WTC11 (cell line): Measurements from ENCODE around the gene STK10. TPM values are rescaled to one million over a fixed set of nuclear protein-coding genes. Genes with fewer than 3 reads are reported as not detected.
"Not testable (repeated sequence)": the region's sequence is repeated elsewhere in the genome, so short reads cannot be mapped to it uniquely, and the experiment has no call there.

ENCODE experiments used
- ATAC-seq: fragments of 200-7000 bp; cut with Tn5 transposase; 2 replicates; pipeline ENCODE4 v1.10.0; 2021; ENCODE audit warnings: mild to moderate bottlenecking, moderate library complexity
- CTCF ChIA-PET: fragments of 300-600 bp; sonication (Branson Sonifier 250); formaldehyde crosslinking; loops from one replicate; lab custom pipeline; 2021; ENCODE audit warnings: antibody characterized with exemption; lab: Charles Lee
- POLR2A ChIA-PET: fragments of 350-600 bp; sonication (Branson Sonifier 250); formaldehyde crosslinking; loops from one replicate; lab custom pipeline; 2021; ENCODE audit warnings: antibody characterized with exemption; lab: Charles Lee
- DNase-seq: peaks from one replicate; pipeline ENCODE4 v3.0.0; 2021; ENCODE audit warnings: low spot score
- H3K27ac Mint-ChIP-seq: 2 replicates; pipeline ENCODE4 v1.8.0; 2021; ENCODE audit warnings: mixed read lengths
- H3K27me3 Mint-ChIP-seq: 2 replicates; pipeline ENCODE4 v1.8.0; 2021; ENCODE audit warnings: low read depth, mild to moderate bottlenecking, moderate library complexity, mixed read lengths
- H3K36me3 Mint-ChIP-seq: 2 replicates; pipeline ENCODE4 v1.8.0; 2021; ENCODE audit warnings: mixed read lengths
- H3K4me1 Mint-ChIP-seq: 2 replicates; pipeline ENCODE4 v1.8.0; 2022; ENCODE audit warnings: mixed read lengths
- H3K4me3 Mint-ChIP-seq: 2 replicates; pipeline ENCODE4 v1.8.0; 2021; ENCODE audit warnings: mild to moderate bottlenecking, moderate library complexity, mixed read lengths
- H3K9me3 Mint-ChIP-seq: 2 replicates; pipeline ENCODE4 v1.8.0; 2021; ENCODE audit warnings: mixed read lengths
- CREM ChIP-seq: sonication (generic); formaldehyde crosslinking; IDR thresholded peaks from 2 replicates; pipeline ENCODE4 v1.8.1; 2022; ENCODE audit warnings: mild to moderate bottlenecking, missing genetic modification reagents, moderate library complexity
- ESRRA ChIP-seq: sonication (generic); formaldehyde crosslinking; IDR thresholded peaks from 2 replicates; pipeline ENCODE4 v1.8.1; 2022; ENCODE audit warnings: mild to moderate bottlenecking, missing genetic modification reagents, borderline replicate concordance
- ETV6 ChIP-seq: sonication (generic); formaldehyde crosslinking; IDR thresholded peaks from 2 replicates; pipeline ENCODE4 v1.8.1; 2022; ENCODE audit warnings: mild to moderate bottlenecking, missing genetic modification reagents
- FOXK1 ChIP-seq: sonication (generic); formaldehyde crosslinking; IDR thresholded peaks from 2 replicates; pipeline ENCODE4 v1.8.0; 2022; ENCODE audit warnings: mild to moderate bottlenecking, moderate library complexity, missing genetic modification reagents
- GABPB1 ChIP-seq: sonication (generic); formaldehyde crosslinking; IDR thresholded peaks from 2 replicates; pipeline ENCODE4 v1.8.1; 2023; ENCODE audit warnings: mild to moderate bottlenecking, missing genetic modification reagents
- IRF2 ChIP-seq: sonication (generic); formaldehyde crosslinking; IDR thresholded peaks from 2 replicates; pipeline ENCODE4 v1.8.0; 2022; ENCODE audit warnings: low read depth, missing genetic modification reagents, borderline replicate concordance
- KAT7 ChIP-seq: sonication (generic); formaldehyde crosslinking; IDR thresholded peaks from 2 replicates; pipeline ENCODE4 v1.8.1; 2023; ENCODE audit warnings: missing genetic modification reagents, mild to moderate bottlenecking, borderline replicate concordance
- MYBL2 ChIP-seq: sonication (generic); formaldehyde crosslinking; IDR thresholded peaks from 2 replicates; pipeline ENCODE4 v1.8.1; 2023; ENCODE audit warnings: mild to moderate bottlenecking, moderate library complexity, missing genetic modification reagents
- NFATC4 ChIP-seq: fragments of 250-450 bp; sonication (Bioruptor Pico); IDR thresholded peaks from 2 replicates; pipeline ENCODE4 v1.9.0; 2021; ENCODE audit warnings: mild to moderate bottlenecking
- NFE2L1 ChIP-seq: sonication (generic); formaldehyde crosslinking; IDR thresholded peaks from 2 replicates; pipeline ENCODE4 v1.8.1; 2023; ENCODE audit warnings: missing genetic modification reagents
- NR2C2 ChIP-seq: sonication (generic); formaldehyde crosslinking; IDR thresholded peaks from 2 replicates; pipeline ENCODE4 v1.8.0; 2022; ENCODE audit warnings: mild to moderate bottlenecking, missing genetic modification reagents
- OVOL2 ChIP-seq: fragments of 250-450 bp; sonication (Bioruptor Pico); IDR thresholded peaks from 2 replicates; pipeline ENCODE4 v1.9.0; 2021; ENCODE audit warnings: mild to moderate bottlenecking, borderline replicate concordance
- RELA ChIP-seq: sonication (generic); formaldehyde crosslinking; IDR thresholded peaks from 2 replicates; pipeline ENCODE4 v1.8.1; 2022; ENCODE audit warnings: missing genetic modification reagents, mild to moderate bottlenecking, borderline replicate concordance
- SMAD3 ChIP-seq: sonication (generic); formaldehyde crosslinking; IDR thresholded peaks from 2 replicates; pipeline ENCODE4 v1.8.0; 2022; ENCODE audit warnings: missing genetic modification reagents, mild to moderate bottlenecking, borderline replicate concordance
- ZNF138 ChIP-seq: sonication (generic); formaldehyde crosslinking; conservative IDR thresholded peaks from 2 replicates; pipeline ENCODE4 v1.8.1; 2022; ENCODE audit warnings: mild to moderate bottlenecking, moderate library complexity, missing genetic modification reagents
- ZNF219 ChIP-seq: sonication (generic); formaldehyde crosslinking; IDR thresholded peaks from 2 replicates; pipeline ENCODE4 v1.8.0; 2023; ENCODE audit warnings: missing genetic modification reagents, mild to moderate bottlenecking, borderline replicate concordance
- ZNF232 ChIP-seq: sonication (generic); formaldehyde crosslinking; IDR thresholded peaks from 2 replicates; pipeline ENCODE4 v1.8.0; 2022; ENCODE audit warnings: mild to moderate bottlenecking, missing genetic modification reagents
- total RNA-seq: library from RNA; stranded (reverse); gene quantifications from 3 replicates; pipeline ENCODE4 v1.2.3, GENCODE V29; 2021
- TF ChIP-seq, protein P1 (sequence below): fragments of 250-450 bp; sonication (Bioruptor Pico); IDR thresholded peaks from 2 replicates; pipeline ENCODE4 v1.9.0; 2021; ENCODE audit warnings: moderate library complexity, mild to moderate bottlenecking, inconsistent platforms, borderline replicate concordance
- TF ChIP-seq, protein P2 (sequence below): sonication (generic); formaldehyde crosslinking; conservative IDR thresholded peaks from 2 replicates; pipeline ENCODE4 v1.8.1; 2022; ENCODE audit warnings: mild to moderate bottlenecking, missing genetic modification reagents
- TF ChIP-seq, protein P3 (sequence below): sonication (generic); formaldehyde crosslinking; IDR thresholded peaks from 2 replicates; pipeline ENCODE4 v1.8.0; 2022; ENCODE audit warnings: mild to moderate bottlenecking, missing genetic modification reagents
- TF ChIP-seq, protein P4 (sequence below): fragments of 250-450 bp; sonication (Bioruptor Pico); IDR thresholded peaks from 2 replicates; pipeline ENCODE4 v1.9.0; 2021; ENCODE audit warnings: mild to moderate bottlenecking
- TF ChIP-seq, protein P5 (sequence below): fragments of 250-450 bp; sonication (Bioruptor Pico); conservative IDR thresholded peaks from 2 replicates; pipeline ENCODE4 v1.9.0; 2021; ENCODE audit warnings: mild to moderate bottlenecking
- TF ChIP-seq, protein P6 (sequence below): sonication (generic); formaldehyde crosslinking; IDR thresholded peaks from 2 replicates; pipeline ENCODE4 v1.8.1; 2023; ENCODE audit warnings: mild to moderate bottlenecking, missing genetic modification reagents, borderline replicate concordance

STK10 gene
- total RNA-seq, 1 experiment from 2014 or later: 20.5 TPM

DNA sequence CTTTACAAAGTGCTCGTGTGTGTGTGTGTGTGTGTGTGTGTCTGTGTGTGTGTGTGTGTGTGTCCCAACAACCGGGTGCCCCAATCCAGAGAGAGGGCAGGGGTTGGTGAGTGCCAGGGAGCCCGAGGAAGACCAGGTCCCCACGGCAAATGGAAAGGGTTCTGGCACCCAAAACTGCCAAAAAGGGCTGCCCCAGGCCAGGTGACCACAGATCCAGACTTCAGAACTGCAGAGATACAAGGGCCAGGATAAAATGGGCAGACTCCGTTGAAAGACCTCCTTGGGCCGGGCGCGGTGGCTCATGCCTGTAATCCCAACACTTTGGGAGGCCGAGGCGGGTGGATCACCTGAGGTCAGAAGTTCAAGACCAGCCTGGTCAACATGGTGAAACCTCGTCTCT, 38.5 kb downstream of the STK10 start:
- ATAC-seq, H3K36me3 Mint-ChIP-seq, POLR2A ChIA-PET, H3K27me3 Mint-ChIP-seq, H3K4me3 Mint-ChIP-seq, H3K9me3 Mint-ChIP-seq, H3K4me1 Mint-ChIP-seq, CTCF ChIA-PET, DNase-seq, H3K27ac Mint-ChIP-seq: not testable (repeated sequence)

DNA sequence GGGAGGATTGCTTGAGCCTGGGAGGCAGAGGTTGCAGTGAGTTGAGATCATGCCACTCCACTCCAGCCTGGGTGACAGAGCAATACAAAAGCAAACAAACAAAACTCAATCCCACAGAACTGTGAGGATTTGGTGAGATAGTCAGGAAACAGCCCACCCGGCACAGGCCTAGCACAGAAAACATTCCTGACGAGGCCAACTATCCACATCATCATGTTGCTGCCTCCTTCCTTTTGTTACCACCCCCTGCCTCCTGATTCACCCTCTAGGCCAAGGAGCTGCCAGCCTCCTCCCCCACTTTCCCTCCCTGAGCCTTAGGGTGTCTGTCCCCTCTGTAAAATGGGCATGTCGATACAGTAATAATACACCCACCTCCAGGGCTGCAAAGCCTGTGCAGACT, 39.0 kb downstream of the STK10 start:
- no peaks in the 10 kb centered on the region for H3K36me3 Mint-ChIP-seq
- no peaks in the 10 kb centered on the region for H3K27me3 Mint-ChIP-seq
- H3K9me3 Mint-ChIP-seq: no peaks in the 10 kb centered on the region
- no peak for ATAC-seq
- TF ChIP-seq KAT7 (CRISPR knock-in tag) (no peak), ZNF219 (no peak), SMAD3 (no peak), ZNF138 (CRISPR knock-in tag) (no peak), ESRRA (CRISPR knock-in tag) (no peak), NFATC4 (CRISPR knock-in tag) (no peak), ETV6 (no peak), RELA (CRISPR knock-in tag) (no peak), IRF2 (CRISPR knock-in tag) (no peak), ZNF232 (CRISPR knock-in tag) (no peak), NFE2L1 (CRISPR knock-in tag) (no peak), GABPB1 (CRISPR knock-in tag) (no peak), MYBL2 (CRISPR knock-in tag) (no peak)
- TF ChIP-seq, protein P1, sequence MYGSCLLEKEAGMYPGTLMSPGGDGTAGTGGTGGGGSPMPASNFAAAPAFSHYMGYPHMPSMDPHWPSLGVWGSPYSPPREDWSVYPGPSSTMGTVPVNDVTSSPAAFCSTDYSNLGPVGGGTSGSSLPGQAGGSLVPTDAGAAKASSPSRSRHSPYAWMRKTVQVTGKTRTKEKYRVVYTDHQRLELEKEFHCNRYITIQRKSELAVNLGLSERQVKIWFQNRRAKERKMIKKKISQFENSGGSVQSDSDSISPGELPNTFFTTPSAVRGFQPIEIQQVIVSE (CRISPR knock-in tag): no peak
- TF ChIP-seq, protein P2, sequence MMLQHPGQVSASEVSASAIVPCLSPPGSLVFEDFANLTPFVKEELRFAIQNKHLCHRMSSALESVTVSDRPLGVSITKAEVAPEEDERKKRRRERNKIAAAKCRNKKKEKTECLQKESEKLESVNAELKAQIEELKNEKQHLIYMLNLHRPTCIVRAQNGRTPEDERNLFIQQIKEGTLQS: no peak
- TF ChIP-seq, protein P3, sequence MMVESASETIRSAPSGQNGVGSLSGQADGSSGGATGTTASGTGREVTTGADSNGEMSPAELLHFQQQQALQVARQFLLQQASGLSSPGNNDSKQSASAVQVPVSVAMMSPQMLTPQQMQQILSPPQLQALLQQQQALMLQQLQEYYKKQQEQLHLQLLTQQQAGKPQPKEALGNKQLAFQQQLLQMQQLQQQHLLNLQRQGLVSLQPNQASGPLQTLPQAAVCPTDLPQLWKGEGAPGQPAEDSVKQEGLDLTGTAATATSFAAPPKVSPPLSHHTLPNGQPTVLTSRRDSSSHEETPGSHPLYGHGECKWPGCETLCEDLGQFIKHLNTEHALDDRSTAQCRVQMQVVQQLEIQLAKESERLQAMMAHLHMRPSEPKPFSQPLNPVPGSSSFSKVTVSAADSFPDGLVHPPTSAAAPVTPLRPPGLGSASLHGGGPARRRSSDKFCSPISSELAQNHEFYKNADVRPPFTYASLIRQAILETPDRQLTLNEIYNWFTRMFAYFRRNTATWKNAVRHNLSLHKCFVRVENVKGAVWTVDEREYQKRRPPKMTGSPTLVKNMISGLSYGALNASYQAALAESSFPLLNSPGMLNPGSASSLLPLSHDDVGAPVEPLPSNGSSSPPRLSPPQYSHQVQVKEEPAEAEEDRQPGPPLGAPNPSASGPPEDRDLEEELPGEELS (CRISPR knock-in tag): no peak
- TF ChIP-seq, protein P4, sequence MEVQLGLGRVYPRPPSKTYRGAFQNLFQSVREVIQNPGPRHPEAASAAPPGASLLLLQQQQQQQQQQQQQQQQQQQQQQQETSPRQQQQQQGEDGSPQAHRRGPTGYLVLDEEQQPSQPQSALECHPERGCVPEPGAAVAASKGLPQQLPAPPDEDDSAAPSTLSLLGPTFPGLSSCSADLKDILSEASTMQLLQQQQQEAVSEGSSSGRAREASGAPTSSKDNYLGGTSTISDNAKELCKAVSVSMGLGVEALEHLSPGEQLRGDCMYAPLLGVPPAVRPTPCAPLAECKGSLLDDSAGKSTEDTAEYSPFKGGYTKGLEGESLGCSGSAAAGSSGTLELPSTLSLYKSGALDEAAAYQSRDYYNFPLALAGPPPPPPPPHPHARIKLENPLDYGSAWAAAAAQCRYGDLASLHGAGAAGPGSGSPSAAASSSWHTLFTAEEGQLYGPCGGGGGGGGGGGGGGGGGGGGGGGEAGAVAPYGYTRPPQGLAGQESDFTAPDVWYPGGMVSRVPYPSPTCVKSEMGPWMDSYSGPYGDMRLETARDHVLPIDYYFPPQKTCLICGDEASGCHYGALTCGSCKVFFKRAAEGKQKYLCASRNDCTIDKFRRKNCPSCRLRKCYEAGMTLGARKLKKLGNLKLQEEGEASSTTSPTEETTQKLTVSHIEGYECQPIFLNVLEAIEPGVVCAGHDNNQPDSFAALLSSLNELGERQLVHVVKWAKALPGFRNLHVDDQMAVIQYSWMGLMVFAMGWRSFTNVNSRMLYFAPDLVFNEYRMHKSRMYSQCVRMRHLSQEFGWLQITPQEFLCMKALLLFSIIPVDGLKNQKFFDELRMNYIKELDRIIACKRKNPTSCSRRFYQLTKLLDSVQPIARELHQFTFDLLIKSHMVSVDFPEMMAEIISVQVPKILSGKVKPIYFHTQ: no peak
- no peak overlapping the region for H3K4me3 Mint-ChIP-seq
- peaks cover 9% of the 10 kb centered on the region for H3K4me1 Mint-ChIP-seq
- ChIA-PET CTCF (no interaction called here), POLR2A (no interaction called here)
- no peak for DNase-seq
- no peak overlapping the region for H3K27ac Mint-ChIP-seq

DNA sequence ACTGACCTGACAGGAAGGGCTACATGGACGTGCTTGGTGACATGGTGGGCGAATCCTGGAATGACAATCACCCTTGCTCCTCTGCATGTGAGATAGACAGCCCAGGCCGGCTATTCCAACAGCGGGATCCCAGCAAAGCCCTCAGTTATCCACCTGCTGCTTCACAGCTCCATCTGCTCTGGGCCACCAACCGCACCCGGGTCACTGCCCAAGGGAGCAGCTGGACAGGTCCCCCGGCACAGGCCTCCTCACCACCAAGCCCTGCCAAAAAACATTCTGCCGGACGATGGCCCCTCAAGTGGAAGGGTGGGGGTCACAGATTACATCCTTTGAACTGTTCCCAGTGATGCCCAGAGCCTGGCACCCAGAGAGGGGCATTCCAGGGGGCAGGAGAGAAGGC, 39.6 kb downstream of the STK10 start:
- CTCF ChIA-PET: no interaction called here
- no peak for ATAC-seq
- Mint-ChIP-seq H3K9me3 (no peaks in the 10 kb centered on the region), H3K4me1 (peaks cover 10% of the 10 kb centered on the region), H3K27me3 (no peaks in the 10 kb centered on the region), H3K36me3 (no peaks in the 10 kb centered on the region), H3K4me3 (no peak overlapping the region), H3K27ac (no peak overlapping the region; the same call in 1 of the 2 replicates)
- no peak for DNase-seq
- POLR2A ChIA-PET: no interaction called here
- TF ChIP-seq, protein P5, sequence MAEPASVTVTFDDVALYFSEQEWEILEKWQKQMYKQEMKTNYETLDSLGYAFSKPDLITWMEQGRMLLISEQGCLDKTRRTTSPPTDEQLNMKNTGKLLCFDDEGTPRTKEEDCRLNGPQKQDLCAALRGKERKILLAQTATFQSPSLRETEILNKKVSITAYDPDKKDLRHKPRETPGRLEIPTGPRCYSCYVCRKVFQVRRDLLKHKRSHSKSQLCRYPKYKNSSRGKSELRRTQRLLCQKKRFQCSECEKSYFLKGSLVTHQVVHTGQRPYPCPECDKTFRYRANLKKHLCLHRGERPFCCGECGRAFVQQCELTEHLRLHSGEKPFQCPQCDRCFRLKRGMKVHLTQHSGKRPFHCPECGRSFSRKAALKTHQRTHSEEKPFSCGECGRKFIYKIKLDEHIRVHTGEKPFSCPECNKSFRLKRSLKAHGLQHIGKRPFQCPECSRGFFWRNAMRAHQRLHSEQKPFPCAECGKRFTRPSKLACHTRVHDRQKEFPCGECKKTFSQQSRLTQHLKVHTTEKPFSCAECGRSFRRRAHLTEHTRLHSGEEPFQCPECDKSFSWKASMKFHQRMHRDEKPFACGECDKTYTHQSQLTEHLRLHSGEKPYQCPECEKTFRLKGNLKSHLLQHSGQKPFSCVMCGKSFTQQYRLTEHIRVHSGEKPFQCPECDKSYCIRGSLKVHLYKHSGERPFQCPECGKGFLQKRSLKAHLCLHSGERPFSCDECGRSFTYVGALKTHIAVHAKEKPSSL (CRISPR knock-in tag): no peak
- TF ChIP-seq CREM (CRISPR knock-in tag): no peak
- no peak for TF ChIP-seq FOXK1 (CRISPR knock-in tag)
- no peak for TF ChIP-seq ZNF219
- TF ChIP-seq SMAD3: no peak
- TF ChIP-seq OVOL2 (CRISPR knock-in tag): no peak
- TF ChIP-seq, protein P6, sequence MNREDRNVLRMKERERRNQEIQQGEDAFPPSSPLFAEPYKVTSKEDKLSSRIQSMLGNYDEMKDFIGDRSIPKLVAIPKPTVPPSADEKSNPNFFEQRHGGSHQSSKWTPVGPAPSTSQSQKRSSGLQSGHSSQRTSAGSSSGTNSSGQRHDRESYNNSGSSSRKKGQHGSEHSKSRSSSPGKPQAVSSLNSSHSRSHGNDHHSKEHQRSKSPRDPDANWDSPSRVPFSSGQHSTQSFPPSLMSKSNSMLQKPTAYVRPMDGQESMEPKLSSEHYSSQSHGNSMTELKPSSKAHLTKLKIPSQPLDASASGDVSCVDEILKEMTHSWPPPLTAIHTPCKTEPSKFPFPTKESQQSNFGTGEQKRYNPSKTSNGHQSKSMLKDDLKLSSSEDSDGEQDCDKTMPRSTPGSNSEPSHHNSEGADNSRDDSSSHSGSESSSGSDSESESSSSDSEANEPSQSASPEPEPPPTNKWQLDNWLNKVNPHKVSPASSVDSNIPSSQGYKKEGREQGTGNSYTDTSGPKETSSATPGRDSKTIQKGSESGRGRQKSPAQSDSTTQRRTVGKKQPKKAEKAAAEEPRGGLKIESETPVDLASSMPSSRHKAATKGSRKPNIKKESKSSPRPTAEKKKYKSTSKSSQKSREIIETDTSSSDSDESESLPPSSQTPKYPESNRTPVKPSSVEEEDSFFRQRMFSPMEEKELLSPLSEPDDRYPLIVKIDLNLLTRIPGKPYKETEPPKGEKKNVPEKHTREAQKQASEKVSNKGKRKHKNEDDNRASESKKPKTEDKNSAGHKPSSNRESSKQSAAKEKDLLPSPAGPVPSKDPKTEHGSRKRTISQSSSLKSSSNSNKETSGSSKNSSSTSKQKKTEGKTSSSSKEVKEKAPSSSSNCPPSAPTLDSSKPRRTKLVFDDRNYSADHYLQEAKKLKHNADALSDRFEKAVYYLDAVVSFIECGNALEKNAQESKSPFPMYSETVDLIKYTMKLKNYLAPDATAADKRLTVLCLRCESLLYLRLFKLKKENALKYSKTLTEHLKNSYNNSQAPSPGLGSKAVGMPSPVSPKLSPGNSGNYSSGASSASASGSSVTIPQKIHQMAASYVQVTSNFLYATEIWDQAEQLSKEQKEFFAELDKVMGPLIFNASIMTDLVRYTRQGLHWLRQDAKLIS: no peak
- TF ChIP-seq NR2C2 (CRISPR knock-in tag): no peak
